GM12878 (cell line): ENCODE measurements around the gene ASPG. TPM values are rescaled to one million over a fixed set of nuclear protein-coding genes. Genes with fewer than 3 reads are reported as not detected.

Source experiments
- ATAC-seq: fragments of 200-7000 bp; cut with Tn5 transposase; 3 replicates; pipeline ENCODE4 v1.9.1; 2020; ENCODE audit warnings: mild to moderate bottlenecking, moderate library complexity
- BruUV-seq: library from RNA; stranded (reverse); fragments of 400-500 nt; replicated peaks from 2 replicates; lab custom pipeline; 2021; lab: Mats Ljungman, UMichigan
- CTCF ChIA-PET: fragments of 300-600 bp; sonication (Branson Sonifier 250); formaldehyde crosslinking; extraction: SDS; loops from one replicate; lab custom pipeline; 2021; ENCODE audit warnings: inconsistent platforms; lab: Yijun Ruan, JAX
- POLR2A ChIA-PET: fragments of 350-600 bp; formaldehyde crosslinking; extraction: SDS; loops from one replicate; lab custom pipeline; 2021; ENCODE audit warnings: inconsistent platforms; lab: Charles Lee
- RAD21 ChIA-PET: fragments of 300-600 bp; sonication (Branson Sonifier 250); formaldehyde crosslinking; loops from one replicate; lab custom pipeline; 2023; ENCODE audit warnings: antibody characterized with exemption; ENCODE audit not compliant: unreplicated experiment; lab: Charles Lee
- SMC1A ChIA-PET: fragments of 300-600 bp; sonication (Branson Sonifier 250); formaldehyde crosslinking; loops from one replicate; lab custom pipeline; 2023; ENCODE audit not compliant: unreplicated experiment, uncharacterized antibody; lab: Charles Lee
- DNase-seq: peaks from one replicate; pipeline ENCODE4 v3.0.0-alpha.2; 2011; ENCODE audit warnings: low read depth, low spot score
- FAIRE-seq: peaks from 3 replicates; lab custom pipeline; 2011; peaks lifted over from hg19 to GRCh38; lab: Jason Lieb, UNC
- H2AFZ ChIP-seq: 2 replicates; pipeline ENCODE4 v1.6.0; 2011; ENCODE audit warnings: low read depth, low read length, control low read depth; ENCODE audit not compliant: control insufficient read depth
- H3K27ac ChIP-seq: 2 replicates; pipeline ENCODE4 v1.5.1; 2011; ENCODE audit warnings: control low read depth; ENCODE audit not compliant: control insufficient read depth, insufficient read depth
- H3K27me3 ChIP-seq, 2 experiments: replicated peaks in 1 of 2; 2 replicates each; pipeline versions ENCODE4 v1.6.0 to v1.6.1; 2011; ENCODE audit warnings: low read length in 1 of 2; ENCODE audit not compliant: control insufficient read depth in 2 of 2, insufficient read depth in 2 of 2
- H3K36me3 ChIP-seq, 2 experiments: 2 replicates each; pipeline ENCODE4 v1.5.1; 2011; ENCODE audit warnings: low read length in 1 of 2; ENCODE audit not compliant: control insufficient read depth in 2 of 2, insufficient read depth in 2 of 2
- H3K4me1 ChIP-seq: 2 replicates; pipeline ENCODE4 v1.6.1; 2011; ENCODE audit warnings: mild to moderate bottlenecking, low read length, moderate library complexity, mixed read lengths; ENCODE audit not compliant: control insufficient read depth, insufficient read depth
- H3K4me2 ChIP-seq: 2 replicates; pipeline ENCODE4 v1.6.0; 2011; ENCODE audit warnings: control low read depth; ENCODE audit not compliant: control insufficient read depth, insufficient read depth
- H3K4me3 ChIP-seq: fragments of 200-600 bp; sonication (generic); 2 replicates; pipeline ENCODE4 v1.5.1; 2016
- H3K79me2 ChIP-seq: 2 replicates; pipeline ENCODE4 v1.6.0; 2011; ENCODE audit warnings: low read length; ENCODE audit not compliant: control insufficient read depth, insufficient read depth
- H3K9ac ChIP-seq: 2 replicates; pipeline ENCODE4 v1.8.0; 2011; ENCODE audit warnings: low read length, control low read depth, mixed read lengths; ENCODE audit not compliant: control insufficient read depth, insufficient read depth
- H3K9me3 ChIP-seq: replicated peaks from 3 replicates; pipeline ENCODE4 v1.5.1; 2011; ENCODE audit warnings: mild to moderate bottlenecking, low read length; ENCODE audit not compliant: control insufficient read depth, insufficient read depth
- H4K20me1 ChIP-seq: 2 replicates; pipeline ENCODE4 v1.6.0; 2011; ENCODE audit not compliant: control insufficient read depth, insufficient read depth
- BRCA1 ChIP-seq: IDR thresholded peaks from 2 replicates; pipeline ENCODE4 v1.6.1; 2011; ENCODE audit warnings: low read depth, low read length, improper control_type of control experiment
- CHD4 ChIP-seq: fragments of 200-600 bp; sonication (generic); IDR thresholded peaks from 2 replicates; pipeline ENCODE4 v1.6.1; 2016; ENCODE audit warnings: mild to moderate bottlenecking
- CREB1 ChIP-seq: IDR thresholded peaks from 2 replicates; pipeline ENCODE4 v1.6.1; 2012; ENCODE audit warnings: low read depth, mild to moderate bottlenecking, inconsistent platforms
- HDAC6 ChIP-seq: fragments of 200-600 bp; sonication (generic); IDR thresholded peaks from one replicate; pipeline ENCODE4 v1.8.0; 2017; ENCODE audit warnings: antibody characterized with exemption; ENCODE audit not compliant: unreplicated experiment
- IKZF1 ChIP-seq: fragments of 450-650 bp; conservative IDR thresholded peaks from 2 replicates; pipeline ENCODE4 v1.6.1; 2017; ENCODE audit warnings: antibody characterized with exemption, mild to moderate bottlenecking
- RCOR1 ChIP-seq: conservative IDR thresholded peaks from 2 replicates; pipeline ENCODE4 v1.6.1; 2012; ENCODE audit warnings: low read depth, low read length, improper control_type of control experiment
- SIX5 ChIP-seq: IDR thresholded peaks from 2 replicates; pipeline ENCODE4 v1.6.1; 2011; ENCODE audit warnings: mild to moderate bottlenecking, low read depth, low read length, moderate library complexity; ENCODE audit not compliant: severe bottlenecking
- ZNF687 ChIP-seq: fragments of 450-650 bp; IDR thresholded peaks from 2 replicates; pipeline ENCODE4 v1.6.1; 2017; ENCODE audit warnings: mild to moderate bottlenecking, moderate library complexity
- WGBS: methylation state at CpG from one replicate; pipeline ENCODE4 v1.1.6; 2016; ENCODE audit warnings: low lambda C conversion rate; ENCODE audit not compliant: insufficient replicate concordance, insufficient coverage; ENCODE audit errors: missing lambda C conversion rate; 5-methylcytosine and 5-hydroxymethylcytosine counted together
- in situ Hi-C: fragments of 300-500 bp; cut with MboI; formaldehyde crosslinking; loops from 9 replicates; pipeline ENCODE4 v1.14.3; 2018; ENCODE audit warnings: mixed read lengths
- intact Hi-C: fragments of 100-400 bp; cut with micrococcal nuclease; formaldehyde crosslinking; loops from one replicate; pipeline ENCODE4 v1.14.2; 2022; ENCODE audit not compliant: unreplicated experiment
- polyA plus RNA-seq, 11 experiments: library from polyadenylated mRNA; depleted of rRNA in 4 of 11; unstranded in 6 of 11; stranded (reverse) in 5 of 11; fragments of >200 nt; fragmentation: Nextera tagmentation in 4 of 11; fragmentation: Illumina TruSeq in 1 of 11; extraction: Ambion mirVana in 4 of 11; extraction: Trizol in 1 of 11; gene quantifications; 1 replicate in 1 of 11; 2 replicates in 10 of 11; pipeline versions ENCODE4 v1.2.1 to v1.2.3, GENCODE V29; 2011 to 2016; ENCODE audit warnings: inconsistent platforms in 2 of 11, missing spikeins in 2 of 11, low read depth in 1 of 11
- total RNA-seq, 4 experiments: library from RNA; depleted of rRNA in 3 of 4; stranded (reverse); fragments of >200 nt in 3 of 4; fragmentation: Illumina TruSeq in 1 of 4; extraction: Trizol in 1 of 4; gene quantifications; 2 replicates each; pipeline versions ENCODE4 v1.2.1 to v1.2.3, GENCODE V29; 2013 to 2021
- TF ChIP-seq, protein P1 (sequence below): IDR thresholded peaks from 2 replicates; pipeline ENCODE4 v1.6.1; 2011; ENCODE audit warnings: low read depth, mild to moderate bottlenecking, low read length, moderate library complexity, borderline replicate concordance; ENCODE audit errors: extremely low read depth
- TF ChIP-seq, protein P2 (sequence below): IDR thresholded peaks from 2 replicates; pipeline ENCODE4 v1.6.1; 2012; ENCODE audit warnings: low read depth, low read length, improper control_type of control experiment

The ASPG gene
- total and polyA plus RNA-seq, 10 of the 15 experiments (the other 5 are each of a cell fraction or from before 2014, with no cell fraction given): not detected

DNA sequence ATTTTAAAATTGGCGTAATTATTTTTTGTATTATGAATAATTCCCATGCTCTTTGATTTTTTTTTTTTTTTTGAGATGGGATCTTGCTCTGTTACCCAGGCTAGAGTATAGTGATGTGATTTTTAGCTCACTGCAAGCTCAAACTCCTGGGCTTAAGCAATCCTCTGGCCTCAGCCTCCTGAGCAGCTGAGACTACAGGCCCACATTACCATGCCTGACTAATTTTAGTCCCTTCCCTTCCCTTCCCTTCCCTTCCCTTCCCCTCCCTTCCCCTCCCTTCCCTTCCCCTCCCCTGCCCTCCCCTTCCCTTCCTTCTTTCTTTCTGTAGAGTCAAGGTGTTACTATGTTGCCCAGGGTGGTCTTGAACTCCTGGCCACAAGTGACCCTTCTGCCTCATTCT is 43.5 kb downstream of the ASPG start:
- no peak overlapping the region for H3K4me2 ChIP-seq
- no peak overlapping the region for H2AFZ ChIP-seq
- H3K79me2 ChIP-seq: no peaks in the 10 kb centered on the region
- H3K27ac ChIP-seq: no peak overlapping the region
- no peaks in the 10 kb centered on the region; a peak in 1 of 4 replicates for H3K27me3 ChIP-seq
- H3K9me3 ChIP-seq: no peaks in the 10 kb centered on the region; the same call in 1 of the 3 replicates
- intact Hi-C loops (no loop called here), in situ Hi-C loops (no loop called here)
- BruUV-seq: no TSS peak
- no peak overlapping the region for H3K9ac ChIP-seq
- DNase-seq: no peak
- H3K4me1 ChIP-seq: no peaks in the 10 kb centered on the region
- no peak for TF ChIP-seq CHD4
- TF ChIP-seq SIX5: no peak
- TF ChIP-seq, protein P1, sequence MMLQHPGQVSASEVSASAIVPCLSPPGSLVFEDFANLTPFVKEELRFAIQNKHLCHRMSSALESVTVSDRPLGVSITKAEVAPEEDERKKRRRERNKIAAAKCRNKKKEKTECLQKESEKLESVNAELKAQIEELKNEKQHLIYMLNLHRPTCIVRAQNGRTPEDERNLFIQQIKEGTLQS: no peak
- ChIA-PET POLR2A (no interaction called here), SMC1A (interaction anchor here (1.0 kb wide), 1 partner anchor 50 kb away, joined by 3 read pairs; no protein-coding TSS in a partner anchor), RAD21 (interaction anchor here (0.7 to 1.5 kb wide), 3 partner anchors 51 to 435 kb away, joined by 3 to 4 read pairs (median 3); no protein-coding TSS in a partner anchor), CTCF (interaction anchor here (0.6 to 0.7 kb wide), 2 partner anchors 51 to 569 kb away, joined by 3 to 4 read pairs; no protein-coding TSS in a partner anchor)
- FAIRE-seq: no peak
- 63% methylated on average over 1 of the region's 1 CpG for whole genome bisulfite sequencing
- ATAC-seq: no peak
- no peaks in the 10 kb centered on the region for H4K20me1 ChIP-seq
- H3K4me3 ChIP-seq: no peak overlapping the region
- no peaks in the 10 kb centered on the region for H3K36me3 ChIP-seq

- no peak for FAIRE-seq
- 86% methylated on average over 1 of the region's 1 CpG for WGBS
- Histone ChIP-seq H3K9me3 (no peaks in the 10 kb centered on the region; the same call in 1 of the 3 replicates), H3K27me3 (peaks cover 0 to 4% of the 10 kb centered on the region in 2 experiments; a peak in 2 of 4 replicates), H4K20me1 (no peaks in the 10 kb centered on the region), H3K79me2 (no peaks in the 10 kb centered on the region), H3K36me3 (no peaks in the 10 kb centered on the region), H3K4me2 (no peak overlapping the region), H3K27ac (no peak overlapping the region), H3K4me3 (no peak overlapping the region), H3K4me1 (no peaks in the 10 kb centered on the region), H3K9ac (no peak overlapping the region), H2AFZ (no peak overlapping the region)
- no peak for DNase-seq
- SMC1A ChIA-PET: interaction anchor here (1.0 kb wide), 1 partner anchor 51 kb away, joined by 3 read pairs; no protein-coding TSS in a partner anchor
- no peak for ATAC-seq
- in situ Hi-C loops (no loop called here), intact Hi-C loops (no loop called here)
- RAD21 ChIA-PET: interaction anchor here (1.5 kb wide), 1 partner anchor 51 kb away, joined by 4 read pairs; no protein-coding TSS in a partner anchor
- POLR2A ChIA-PET: interaction anchor here (0.6 kb wide), 1 partner anchor 1285 kb away, joined by 3 read pairs; no protein-coding TSS in a partner anchor
- BruUV-seq: no TSS peak
- CTCF ChIA-PET: interaction anchor here (0.6 kb wide), 1 partner anchor 18 kb away, joined by 3 read pairs; no protein-coding TSS in a partner anchor
- TF ChIP-seq IKZF1 (no peak), ZNF687 (no peak), CREB1 (no peak), HDAC6 (no peak), BRCA1 (no peak), RCOR1 (no peak)
- TF ChIP-seq, protein P1: no peak
- TF ChIP-seq, protein P2, sequence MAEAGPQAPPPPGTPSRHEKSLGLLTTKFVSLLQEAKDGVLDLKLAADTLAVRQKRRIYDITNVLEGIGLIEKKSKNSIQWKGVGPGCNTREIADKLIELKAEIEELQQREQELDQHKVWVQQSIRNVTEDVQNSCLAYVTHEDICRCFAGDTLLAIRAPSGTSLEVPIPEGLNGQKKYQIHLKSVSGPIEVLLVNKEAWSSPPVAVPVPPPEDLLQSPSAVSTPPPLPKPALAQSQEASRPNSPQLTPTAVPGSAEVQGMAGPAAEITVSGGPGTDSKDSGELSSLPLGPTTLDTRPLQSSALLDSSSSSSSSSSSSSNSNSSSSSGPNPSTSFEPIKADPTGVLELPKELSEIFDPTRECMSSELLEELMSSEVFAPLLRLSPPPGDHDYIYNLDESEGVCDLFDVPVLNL: no peak
These were observed 44.1 kb downstream of the ASPG start for GRCh38 chr14:104129556-104129955.
